GM18867 (cell line): Measurements from ENCODE around the gene CARD19.
"Not testable (repeated sequence)": the region's sequence is repeated elsewhere in the genome, so short reads cannot be mapped to it uniquely, and the experiment has no call there.

ENCODE experiments used
- ATAC-seq: cut with Tn5 transposase; IDR thresholded peaks from one replicate; pipeline ENCODE4 v1.9.1; 2021; ENCODE audit warnings: mild to moderate bottlenecking, moderate library complexity; ENCODE audit not compliant: unreplicated experiment

Gene CARD19

DNA sequence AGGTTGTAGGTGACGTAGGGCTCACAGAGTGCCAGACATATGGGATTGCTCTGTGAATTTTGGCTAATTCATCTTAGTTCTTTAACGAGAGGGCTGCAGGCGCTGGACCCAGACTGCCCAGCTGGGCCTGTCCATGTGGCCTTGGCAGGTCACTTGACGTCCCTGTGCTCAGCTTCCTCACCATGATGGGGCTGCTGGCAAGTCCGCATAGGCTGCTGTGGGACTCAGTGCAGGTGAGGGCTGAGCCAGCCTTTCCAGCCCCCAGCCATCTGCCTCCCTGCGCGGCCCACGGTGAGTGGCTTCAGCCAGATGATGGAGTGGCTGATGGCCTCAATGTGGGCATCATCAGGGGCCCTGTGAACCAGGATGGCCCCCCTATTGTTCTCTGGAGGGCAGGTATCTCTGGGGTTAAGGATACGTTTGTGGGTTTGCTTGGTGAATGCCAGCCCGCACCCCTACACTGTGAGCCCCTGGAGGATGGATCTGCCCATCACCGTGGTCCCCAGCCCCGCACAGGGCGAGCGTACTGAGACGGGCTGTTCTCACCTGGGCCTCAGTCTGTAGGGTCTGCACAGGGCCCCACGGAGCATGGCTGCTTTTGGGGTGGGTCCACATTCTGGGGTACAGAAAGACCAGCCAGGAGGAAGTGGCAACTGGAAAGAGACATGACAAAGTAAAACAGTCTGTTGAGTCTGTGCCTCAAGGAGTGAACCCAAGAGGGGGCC lies 3.7 kb downstream of the CARD19 start:
- no peak for ATAC-seq

DNA sequence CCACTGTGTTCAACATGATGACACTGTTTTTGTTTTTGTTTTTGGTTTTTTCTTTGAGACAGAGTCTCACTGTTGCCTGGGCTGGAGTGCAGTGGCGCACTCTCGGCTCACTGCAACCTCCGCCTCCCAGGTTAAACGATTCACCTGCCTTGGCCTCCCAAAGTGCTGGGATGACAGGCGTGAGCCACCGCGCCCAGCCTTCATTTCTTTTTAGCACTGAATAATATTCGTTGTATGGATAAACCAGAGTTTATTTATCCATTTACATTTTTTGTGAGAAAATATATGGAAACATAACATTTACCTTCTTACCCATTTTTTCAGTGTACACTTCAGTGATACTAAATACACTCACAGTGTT lies 4.2 kb downstream of the CARD19 start:
- ATAC-seq: no peak

DNA sequence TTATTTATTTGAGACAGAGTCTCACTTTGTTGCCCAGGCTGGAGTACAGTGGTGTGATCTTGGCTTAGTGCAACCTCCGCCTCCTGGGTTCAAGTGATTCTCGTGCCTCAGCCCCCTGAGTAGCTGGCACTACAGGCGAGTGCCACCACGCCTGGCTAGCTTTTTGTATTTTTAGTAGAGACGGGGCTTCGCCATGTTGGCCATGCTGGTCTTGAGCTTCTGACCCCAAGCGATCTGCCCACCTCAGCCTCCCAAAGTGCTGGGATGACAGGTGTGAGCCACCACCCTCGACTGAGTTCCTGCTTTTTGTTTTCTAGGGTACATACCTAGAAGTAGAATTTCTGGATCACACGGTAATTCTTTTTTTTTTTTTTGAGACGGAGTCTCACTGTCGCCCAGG lies 5.1 kb downstream of the CARD19 start:
- ATAC-seq: not testable (repeated sequence)

DNA sequence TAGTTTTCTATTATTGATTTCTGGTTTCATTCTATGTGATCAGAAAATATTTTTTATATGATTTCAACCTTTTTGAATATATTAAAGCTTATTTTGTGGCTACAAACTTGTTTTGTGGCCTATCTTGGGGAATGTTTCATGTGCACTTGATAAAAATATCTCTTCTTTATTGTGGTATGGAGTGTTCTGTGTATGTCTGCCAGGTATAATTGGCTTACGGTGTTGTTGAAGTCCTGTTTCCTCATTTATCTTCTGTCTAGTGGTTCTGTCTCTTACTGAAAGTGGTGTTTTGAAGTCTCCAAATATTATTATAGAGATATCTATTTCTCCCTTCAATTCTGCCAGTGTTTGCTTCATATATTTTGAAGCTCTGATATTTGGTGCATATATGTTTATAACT lies 9.6 kb downstream of the CARD19 start:
- ATAC-seq: no peak

DNA sequence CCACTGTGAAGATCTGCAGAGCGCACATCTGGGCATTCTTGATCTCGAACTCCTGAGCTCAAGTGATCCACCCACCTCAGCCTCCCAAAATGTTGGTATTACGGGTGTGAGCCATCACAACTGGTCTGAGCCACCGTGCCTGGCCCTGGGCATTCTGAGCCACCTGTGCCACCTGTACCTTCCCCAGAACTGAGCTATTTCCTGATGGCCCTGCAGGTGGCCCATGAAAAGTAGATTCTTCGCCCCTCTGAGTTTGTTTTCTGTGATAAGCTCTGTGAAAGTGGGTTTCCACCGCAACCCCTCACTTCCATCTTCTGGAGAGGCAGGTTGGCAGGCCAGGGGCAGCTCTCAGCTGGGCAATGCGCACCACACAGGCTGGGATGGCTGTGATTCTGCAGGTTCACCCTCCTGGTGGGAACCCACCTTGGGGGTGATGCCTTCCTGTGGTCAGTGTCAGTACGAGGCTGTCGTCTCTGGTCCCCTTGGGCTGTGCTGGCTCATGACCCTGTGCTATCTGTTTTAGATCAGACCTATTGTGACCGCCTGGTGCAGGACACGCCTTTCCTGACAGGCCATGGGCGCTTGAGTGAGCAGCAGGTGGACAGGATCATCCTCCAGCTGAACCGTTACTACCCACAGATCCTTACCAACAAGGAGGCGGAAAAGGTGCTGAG lies 11.3 kb downstream of the CARD19 start:
- no peak for ATAC-seq

DNA sequence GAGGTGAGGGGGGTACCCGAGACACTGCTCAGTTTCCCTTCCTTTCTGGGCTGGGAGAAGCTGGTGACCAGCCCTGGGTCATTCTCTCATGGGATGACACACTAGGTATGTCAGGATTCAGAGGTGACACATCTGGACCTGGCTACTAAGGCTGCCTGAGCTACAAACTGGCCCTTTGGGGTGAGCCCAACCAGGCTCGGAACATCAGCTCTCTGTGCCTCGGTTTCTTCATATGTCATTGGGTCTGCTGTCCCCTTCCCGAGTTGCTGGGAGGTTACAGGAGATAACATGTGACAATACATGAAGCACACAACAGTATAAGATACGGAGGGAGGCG lies 11.8 kb downstream of the CARD19 start:
- no peak for ATAC-seq

DNA sequence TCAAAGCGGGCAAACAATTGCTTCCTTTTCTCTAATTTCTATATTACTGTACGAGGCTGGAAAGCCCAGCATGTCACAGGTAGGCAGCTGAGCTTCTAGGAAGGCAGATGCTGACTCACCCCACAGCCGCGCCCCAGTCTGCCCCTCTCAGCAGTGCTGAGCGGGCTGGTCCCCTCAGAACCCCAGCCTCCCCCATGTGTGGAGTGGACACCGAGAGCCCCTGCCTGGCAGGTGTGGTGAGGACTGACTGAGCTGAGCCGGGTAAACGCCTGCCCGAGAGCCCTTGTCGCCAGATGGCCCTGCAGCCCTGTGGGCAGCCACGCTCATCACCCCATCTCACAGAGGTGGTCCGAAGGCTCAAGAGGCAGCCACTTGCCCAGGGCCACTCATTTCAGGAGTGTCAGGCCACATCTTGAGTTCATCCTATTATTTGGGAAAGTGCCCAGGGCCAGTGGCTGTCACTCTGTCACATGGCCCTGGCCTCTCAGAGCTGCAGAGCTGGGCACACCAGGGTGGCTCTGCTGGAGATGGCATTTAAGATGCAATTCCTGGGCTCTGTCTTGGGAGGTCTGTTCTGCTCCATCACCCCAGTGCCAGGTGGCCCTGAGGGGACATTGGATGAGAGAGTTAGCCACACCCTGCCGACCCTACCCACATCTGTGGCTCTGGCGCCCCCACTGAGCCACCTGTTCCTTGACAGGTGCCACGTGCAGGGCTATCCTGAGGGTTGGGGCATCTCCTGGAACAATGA lies 12.4 kb downstream of the CARD19 start:
- ATAC-seq: no peak

DNA sequence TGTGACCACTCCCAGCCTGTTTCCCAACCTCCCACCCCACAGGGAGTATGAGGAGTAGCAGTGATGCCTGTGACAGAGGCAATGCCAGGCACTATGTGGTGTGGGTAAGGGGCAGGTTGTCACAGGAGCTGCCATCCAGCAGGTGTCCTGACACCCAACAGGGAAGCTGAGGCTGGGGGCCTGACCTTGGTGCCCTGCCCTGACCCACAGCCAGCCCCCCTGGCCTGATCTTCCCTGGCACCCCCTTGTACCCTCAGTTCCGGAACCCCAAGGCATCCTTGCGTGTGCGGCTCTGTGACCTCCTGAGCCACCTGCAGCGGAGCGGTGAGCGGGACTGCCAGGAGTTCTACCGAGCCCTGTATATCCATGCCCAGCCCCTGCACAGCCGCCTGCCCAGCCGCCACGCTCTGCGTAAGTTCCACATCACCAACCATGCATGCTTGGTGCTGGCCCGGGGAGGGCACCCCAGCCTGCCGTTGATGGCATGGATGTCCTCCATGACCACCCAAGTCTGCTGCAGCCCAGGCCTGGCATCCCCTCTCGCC lies 14.4 kb downstream of the CARD19 start:
- no peak for ATAC-seq

DNA sequence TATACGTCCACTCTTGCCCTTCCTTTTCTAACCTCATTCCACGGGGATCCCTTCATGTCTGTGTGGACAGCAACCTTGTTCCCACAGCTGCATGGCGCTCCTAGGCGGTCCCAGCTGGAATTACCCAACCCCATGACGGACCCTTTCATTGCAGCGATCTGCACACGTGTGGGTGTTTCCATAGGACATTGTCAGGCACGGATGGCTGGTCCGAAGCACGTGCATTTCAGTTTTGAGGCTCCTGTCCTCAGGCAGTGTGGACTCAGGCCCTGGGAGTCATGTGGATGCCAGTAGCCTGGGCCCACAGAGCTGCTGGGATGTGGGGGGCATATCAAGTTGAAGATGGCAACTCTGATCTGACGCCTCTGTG lies 15.0 kb downstream of the CARD19 start:
- no peak for ATAC-seq

DNA sequence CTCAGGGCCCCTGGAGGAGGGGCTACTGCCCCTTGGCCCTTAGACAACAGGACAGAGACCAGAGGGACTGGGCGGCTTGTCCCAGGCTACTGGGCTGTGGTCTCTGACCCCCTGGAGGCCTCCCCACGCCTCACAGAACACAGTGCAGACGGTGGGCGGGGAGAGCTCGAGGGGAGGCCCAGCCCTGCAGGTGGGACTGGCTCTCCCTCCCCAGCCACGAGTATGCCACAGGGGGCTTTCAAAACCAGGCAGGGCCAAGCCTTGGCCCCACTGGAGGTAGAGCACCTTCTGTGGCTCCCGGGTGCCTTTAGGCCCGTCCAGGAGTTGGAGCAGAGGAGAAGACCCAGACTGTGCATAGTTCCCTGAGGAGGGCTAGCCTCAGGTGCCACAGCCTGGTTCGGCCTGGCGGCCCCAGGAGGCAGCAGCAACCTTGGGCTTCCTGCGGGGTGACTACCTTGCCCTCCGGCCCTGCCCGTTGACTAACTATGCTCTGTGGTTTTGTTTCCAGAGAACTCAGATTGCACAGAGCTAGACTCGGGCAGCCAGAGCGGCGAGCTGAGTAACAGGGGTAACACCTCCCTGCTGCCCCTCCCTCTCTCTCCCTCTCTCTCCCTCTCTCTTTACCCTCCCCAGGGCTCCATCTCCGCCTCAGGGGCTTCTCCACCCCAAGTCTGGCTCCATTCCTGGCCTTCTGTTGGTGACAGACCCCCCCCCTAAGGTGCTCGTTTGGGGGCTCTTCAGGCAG lies 15.5 kb downstream of the CARD19 start:
- ATAC-seq: no peak

DNA sequence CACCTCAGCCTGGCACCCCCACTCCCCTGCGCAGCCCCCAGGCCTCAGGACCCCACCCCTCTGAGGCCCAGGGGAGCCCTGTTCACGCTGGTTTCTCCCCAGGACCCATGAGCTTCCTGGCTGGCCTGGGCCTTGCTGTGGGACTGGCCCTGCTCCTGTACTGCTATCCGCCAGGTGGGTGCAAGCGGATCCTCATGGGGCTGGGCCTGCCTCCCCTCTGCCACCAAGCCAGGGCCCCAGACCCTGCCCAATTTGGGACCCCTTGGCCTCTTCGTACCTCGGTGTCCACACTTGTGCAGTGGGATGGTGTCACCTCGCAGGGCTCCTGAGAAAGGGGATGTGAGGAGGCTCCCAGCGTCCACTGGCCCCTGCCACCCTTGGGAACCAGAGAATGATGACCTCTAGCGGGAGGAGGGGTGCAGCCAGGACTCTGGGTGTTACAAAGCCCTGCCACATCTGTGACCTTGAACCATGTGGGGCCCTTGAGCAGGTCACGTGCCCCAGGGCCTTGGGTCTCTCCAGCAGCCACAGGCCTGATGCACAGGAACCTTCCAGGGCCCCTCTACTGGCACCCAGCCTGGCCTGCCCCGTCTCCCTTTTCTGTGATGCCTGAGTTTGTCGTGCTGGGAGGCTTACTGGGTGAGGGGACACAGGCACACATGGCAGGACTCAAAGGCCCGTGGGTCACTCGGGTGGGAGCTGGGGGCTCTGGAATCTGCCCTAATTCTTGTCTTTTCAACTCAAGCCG lies 16.3 kb downstream of the CARD19 start:
- no peak for ATAC-seq

DNA sequence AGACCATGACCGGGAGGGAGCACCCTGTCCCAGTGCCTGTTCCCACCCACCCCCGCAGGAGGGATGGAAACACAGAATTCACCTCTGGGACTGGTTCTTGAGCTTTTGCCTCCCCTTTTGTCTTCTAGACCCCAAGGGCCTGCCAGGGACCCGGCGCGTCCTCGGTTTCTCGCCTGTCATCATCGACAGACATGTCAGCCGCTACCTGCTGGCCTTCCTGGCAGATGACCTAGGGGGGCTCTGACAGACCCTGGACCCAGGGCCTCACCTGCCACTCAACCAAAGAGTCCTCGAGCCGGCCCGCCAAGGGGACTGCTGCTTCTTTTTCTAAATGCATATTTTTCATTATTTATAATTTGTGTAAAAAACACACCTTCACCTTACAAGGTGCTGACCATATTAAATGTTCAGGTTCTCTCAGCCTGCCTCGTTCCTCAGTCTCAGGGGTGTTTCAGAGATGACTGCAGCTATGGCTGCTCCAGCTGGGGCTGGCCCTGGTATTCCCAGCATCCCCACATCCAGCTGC lies 16.9 kb downstream of the CARD19 start:
- no peak for ATAC-seq

DNA sequence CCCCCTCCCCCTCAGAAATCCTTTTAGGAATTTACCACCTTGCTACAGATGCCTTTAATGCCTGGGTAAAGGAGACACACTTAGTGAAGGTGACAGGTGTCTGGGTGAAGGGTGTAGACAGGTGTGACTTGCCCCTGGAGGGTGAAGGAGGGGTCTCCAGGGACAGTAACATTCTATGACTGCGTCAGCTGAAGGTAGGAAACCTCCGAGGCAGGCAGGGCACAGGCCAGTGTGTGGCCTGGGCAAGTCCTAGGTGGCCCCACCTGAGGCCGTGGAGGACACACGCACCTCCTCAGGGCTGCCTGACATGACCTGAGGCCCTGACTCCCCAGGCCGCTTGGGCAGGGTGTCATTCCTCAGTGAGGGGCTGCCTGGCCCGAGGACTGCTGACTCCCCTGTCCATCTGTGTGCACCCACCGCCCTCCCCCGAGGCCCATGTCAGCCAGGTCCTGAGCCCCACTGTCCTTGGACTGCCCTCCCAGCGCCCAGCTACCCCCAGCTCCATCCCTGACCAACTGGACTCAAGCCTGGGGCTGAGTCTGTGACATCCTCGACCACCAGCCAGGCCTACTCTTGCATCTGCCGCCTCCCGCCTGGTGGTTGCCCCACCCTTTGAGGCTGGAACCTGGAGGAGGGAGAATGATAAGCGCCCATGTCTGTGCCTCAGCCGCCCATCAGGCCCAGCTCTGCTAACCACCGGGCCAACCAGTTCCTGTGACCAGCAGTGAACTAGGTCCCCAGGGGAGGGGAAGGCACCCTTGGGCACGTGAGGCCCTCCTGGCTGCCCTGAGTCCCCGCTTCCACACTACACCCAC lies 18.4 kb downstream of the CARD19 start:
- ATAC-seq: no peak

DNA sequence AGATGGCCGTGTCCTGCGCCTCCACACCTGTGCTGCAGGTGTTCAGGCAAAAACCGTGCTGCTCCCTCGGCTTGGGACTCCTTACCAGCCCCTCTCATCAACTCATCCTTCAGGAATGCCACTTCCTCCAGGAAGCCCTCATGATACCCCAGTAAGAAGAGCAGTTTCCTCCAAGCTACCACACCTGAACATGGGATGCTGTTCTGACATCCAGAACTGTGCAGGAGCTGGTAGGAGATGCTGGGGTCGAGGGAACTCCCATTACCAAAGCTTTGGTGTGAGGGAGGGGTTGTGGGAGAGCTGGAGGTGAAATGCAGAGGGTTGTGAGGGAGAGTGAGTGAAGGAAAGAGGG lies 18.9 kb downstream of the CARD19 start:
- ATAC-seq: no peak

DNA sequence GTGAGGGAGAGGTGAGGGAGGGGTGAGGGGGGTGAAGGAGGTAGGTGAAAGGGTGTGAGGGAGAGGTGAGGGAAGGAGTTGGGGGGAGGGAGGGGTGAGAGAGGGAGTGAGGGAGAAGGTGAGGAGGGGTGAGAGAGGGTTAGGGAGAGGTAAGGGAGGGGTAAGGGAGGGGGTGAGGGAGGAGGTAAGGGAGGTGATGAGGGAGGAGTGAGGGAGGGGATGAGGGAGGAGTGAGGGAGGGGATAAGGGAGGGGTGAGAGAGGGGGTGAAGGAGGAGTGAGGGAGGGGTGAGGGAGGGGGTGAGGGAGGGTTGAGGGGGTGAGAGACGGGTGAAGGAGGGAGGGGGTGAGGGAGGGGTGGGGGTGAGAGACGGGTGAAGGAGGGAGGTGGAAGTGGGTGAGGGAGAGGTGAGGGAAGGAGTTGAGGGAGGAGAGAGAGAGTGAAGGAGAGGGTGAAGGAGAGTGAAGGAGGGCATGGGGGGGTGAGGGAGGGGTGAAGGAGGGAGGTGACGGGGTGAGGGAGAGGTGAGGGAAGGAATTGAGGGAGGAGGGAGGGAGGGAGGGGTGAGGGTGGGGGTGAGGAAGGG lies 19.6 kb downstream of the CARD19 start:
- ATAC-seq: no peak

DNA sequence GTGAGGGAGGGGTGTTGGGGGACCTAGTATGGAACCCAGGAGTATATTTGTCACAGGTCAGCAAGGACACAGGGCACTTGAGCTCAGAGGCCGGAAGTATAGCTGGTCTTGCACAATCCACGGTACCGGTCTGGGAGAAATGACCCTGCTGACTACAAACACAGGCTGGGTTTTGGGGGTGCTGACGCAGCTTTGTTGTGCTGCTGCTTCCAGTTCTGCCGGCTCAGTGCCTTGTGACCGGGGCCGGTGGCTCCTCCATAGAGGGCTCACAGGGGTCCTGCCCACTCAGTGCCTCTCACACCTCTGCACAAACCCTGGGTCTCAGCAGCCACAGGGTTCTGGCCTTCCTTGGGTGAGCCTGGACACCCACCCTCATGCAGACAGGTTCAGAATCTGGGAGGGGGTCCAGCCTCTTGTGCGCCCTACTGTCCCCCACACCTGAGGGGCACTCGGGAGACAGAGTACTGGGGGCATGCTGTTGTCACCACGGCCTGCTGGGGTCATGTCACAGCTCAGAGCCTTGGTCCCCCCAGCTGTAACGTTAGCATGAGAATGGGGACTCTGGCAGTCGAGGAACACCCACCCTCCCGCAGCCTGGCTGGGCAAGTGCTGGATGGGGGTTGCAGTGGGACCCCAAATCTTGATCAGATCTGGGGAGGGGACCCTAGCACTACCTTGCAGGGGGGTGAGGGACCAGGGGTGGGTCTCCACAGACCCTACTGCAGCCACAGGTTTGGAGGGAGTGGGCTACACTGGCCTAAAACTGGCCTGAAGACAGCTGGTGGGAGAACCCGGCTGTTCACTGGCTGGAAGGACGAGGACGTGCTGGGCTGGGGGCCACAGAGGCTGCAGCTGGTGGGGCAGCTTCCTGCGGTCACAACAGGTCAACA lies 20.3 kb downstream of the CARD19 start:
- no peak for ATAC-seq

DNA sequence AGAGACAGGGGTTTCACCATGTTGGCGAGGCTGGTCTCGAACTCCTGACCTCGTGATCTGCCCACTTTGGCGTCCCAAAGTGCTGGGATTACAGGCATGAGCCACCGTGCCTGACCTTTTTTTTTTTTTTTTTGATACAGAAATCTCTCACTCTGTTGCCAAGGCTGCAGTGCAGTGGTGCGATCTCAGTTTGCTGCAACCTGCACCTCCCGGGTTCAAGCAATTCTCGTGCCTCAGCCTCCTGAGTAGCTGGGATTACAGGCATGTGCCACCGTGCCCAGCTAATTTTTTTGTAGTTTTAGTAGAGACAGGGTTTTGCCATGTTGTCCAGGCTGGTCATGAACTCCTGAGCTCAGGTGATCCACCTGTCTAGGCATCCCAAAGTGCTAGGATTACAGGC lies 21.5 kb downstream of the CARD19 start:
- ATAC-seq: not testable (repeated sequence)
